ENCODE data around the gene PSENEN. TPM values are rescaled to one million over a fixed set of nuclear protein-coding genes. Genes with fewer than 3 reads are reported as not detected.

PSENEN gene
- total RNA-seq, 1 experiment from 2014 or later, result 69.7 TPM

GRCh38 chr19:35767288-35768081 is 22.0 kb downstream of the PSENEN start:
- Histone ChIP-seq H2BK20ac (ENCODE audit: low read depth, low read length, poor library complexity, severe bottlenecking) (no peak overlapping the region), H4K8ac (replicated peaks; ENCODE audit: insufficient read length, low read depth, low read length) (no peak overlapping the region), H2BK5ac (ENCODE audit: insufficient read length, low read length) (no peak overlapping the region), H3K4ac (ENCODE audit: low read depth, low read length) (no peak overlapping the region), H3K23ac (ENCODE audit: insufficient read length, low read depth, low read length) (no peak overlapping the region), H2AK5ac (ENCODE audit: insufficient read length, low read length) (no peak overlapping the region), H3T11ph (ENCODE audit: low read length) (no peak overlapping the region), H4K5ac (ENCODE audit: insufficient read length, low read depth, low read length) (no peak overlapping the region), H2BK15ac (ENCODE audit: low read depth, low read length) (no peak overlapping the region), H3K56ac (ENCODE audit: insufficient read length, low read depth, low read length) (no peak overlapping the region), H2BK12ac (ENCODE audit: insufficient read length, low read depth, low read length) (no peak overlapping the region), H3K18ac (ENCODE audit: insufficient read length, low read depth, low read length) (no peak overlapping the region), H3K27me3 (ENCODE audit: insufficient read depth, low read length) (no peaks in the 10 kb centered on the region), H3K4me1 (ENCODE audit: insufficient read depth, low read length) (no peaks in the 10 kb centered on the region), H4K91ac (ENCODE audit: insufficient read length, low read depth, low read length) (no peak overlapping the region), H3K23me2 (ENCODE audit: insufficient read length, low read depth, low read length, poor library complexity, severe bottlenecking) (no peaks in the 10 kb centered on the region), H2AFZ (ENCODE audit: low read length) (no peak overlapping the region), H3K4me2 (ENCODE audit: insufficient read depth, insufficient read length, low read length) (no peak overlapping the region), H3K79me2 (ENCODE audit: insufficient read depth, low read length) (no peaks in the 10 kb centered on the region), H3K14ac (ENCODE audit: insufficient read depth, low read length) (no peak overlapping the region), H4K20me1 (ENCODE audit: control insufficient read depth, insufficient read depth, insufficient read length) (no peaks in the 10 kb centered on the region), H3K9me3 (ENCODE audit: control insufficient read depth, low read depth, low read length) (no peaks in the 10 kb centered on the region), H3K79me1 (ENCODE audit: insufficient read depth, low read depth, low read length, poor library complexity, severe bottlenecking) (no peaks in the 10 kb centered on the region), H3K9ac (ENCODE audit: extremely low read depth, insufficient read length, low read length) (no peak overlapping the region), H2BK120ac (ENCODE audit: low read depth, low read length, poor library complexity, severe bottlenecking) (no peak overlapping the region), H3K27ac (ENCODE audit: insufficient read length, low read depth, low read length) (no peak overlapping the region)
- peak overlapping the region; percentile 39 to 61 (median 40); a peak in 2 of 7 replicates for H3K27ac Mint-ChIP-seq
- TF ChIP-seq CTCF (conservative IDR thresholded peaks at IDR 0.05), result no peak
- no peaks in the 10 kb centered on the region for H3K9me3 Mint-ChIP-seq
- WGBS (ENCODE audit: extremely low coverage, insufficient read length, low lambda C conversion rate), result no CpG with 5 or more reads among the region's 34 CpGs
- peaks cover 11% of the 10 kb centered on the region for H3K27me3 Mint-ChIP-seq (ENCODE audit: low read depth)
- H3K4me3 Mint-ChIP-seq, result peak overlapping the region in 1 of 2 experiments; percentile 61; a peak in 2 of 5 replicates
- H3K4me1 Mint-ChIP-seq, result peaks cover 7 to 8% of the 10 kb centered on the region in 2 experiments
- DNase-seq, result peak; percentile 96
- peaks cover 4 to 31% (median 28%) of the 10 kb centered on the region in 3 experiments for H3K36me3 Mint-ChIP-seq (ENCODE audit: insufficient read depth in 1 of 3, low read depth in 3 of 3)
